ENCODE data around the gene DUSP2.

- TF ChIP-seq CTCF (IDR thresholded peaks at IDR 0.05) (no peak), POLR2A (IDR thresholded peaks at IDR 0.05) (no peak)
Observed at GRCh38 chr2:96185516-96185915, 40.3 kb upstream of the DUSP2 start.

All from heart left ventricle (tissue), 13 donors.